ENCODE measurements around the gene ANKRD23.

- no peak for TF ChIP-seq CTCF (IDR thresholded peaks at IDR 0.05)
- no peak for TF ChIP-seq POLR2A (IDR thresholded peaks at IDR 0.05)
These were observed 40.7 kb upstream of the ANKRD23 start for GRCh38 chr2:96884299-96885094.

Measured in heart left ventricle (tissue), 13 donors.